ENCODE data around the gene PKD1. TPM values are rescaled to one million over a fixed set of nuclear protein-coding genes. Genes with fewer than 3 reads are reported as not detected.
"Not testable (repeated sequence)": the region's sequence is repeated elsewhere in the genome, so short reads cannot be mapped to it uniquely, and the experiment has no call there.

Gene PKD1
- total RNA-seq, 1 experiment from 2014 or later: 58.9 TPM

- Histone ChIP-seq H3K9me2 (replicated peaks; ENCODE audit: low read length) (no peaks in the 10 kb centered on the region), H4K20me1 (ENCODE audit: low read length) (no peaks in the 10 kb centered on the region), H3K4me1 (ENCODE audit: insufficient read depth, low read length) (no peaks in the 10 kb centered on the region), H3K9ac (ENCODE audit: low read length) (no peak overlapping the region), H3K9me3 (ENCODE audit: low read length) (no peaks in the 10 kb centered on the region), H3K27me3 (ENCODE audit: low read length) (no peaks in the 10 kb centered on the region), H2AFZ (ENCODE audit: low read length) (no peak overlapping the region), H3K36me3 (ENCODE audit: low read depth, low read length) (no peaks in the 10 kb centered on the region), H3K27ac (ENCODE audit: low read length) (no peak overlapping the region), H3F3A (ENCODE audit: low read length, unreplicated experiment) (no peaks in the 10 kb centered on the region), H3K4me3 (ENCODE audit: low read length) (no peak overlapping the region), H3K79me2 (ENCODE audit: low read length) (no peaks in the 10 kb centered on the region), H3K4me2 (ENCODE audit: low read length) (no peak overlapping the region)
- no TSS peak for BruUV-seq (replicated peaks)
- CTCF ChIA-PET: no interaction called here
- intact Hi-C loops (cut with micrococcal nuclease): no loop called here
- ATAC-seq (no peak), DNase-seq (no peak)
- POLR2A ChIA-PET (ENCODE audit: unreplicated experiment): no interaction called here
- TF ChIP-seq EZH2phosphoT487 (IDR thresholded peaks at IDR 0.05; ENCODE audit: borderline replicate concordance, low read length) (no peak), EZH2 (IDR thresholded peaks at IDR 0.05; ENCODE audit: low read length, unreplicated experiment) (no peak), CTCF (conservative IDR thresholded peaks at IDR 0.05; ENCODE audit: low read depth, low read length) (no peak)
These were observed 33.2 kb downstream of the PKD1 start for GRCh38 chr16:2102471-2102870.

GRCh38 chr16:2101581-2101980 lies 34.1 kb downstream of the PKD1 start:
- H4K20me1 ChIP-seq (ENCODE audit: low read length); intact Hi-C loops (cut with micrococcal nuclease); ATAC-seq; H2AFZ ChIP-seq (ENCODE audit: low read length); H3K9me2 ChIP-seq (replicated peaks; ENCODE audit: low read length); H3K36me3 ChIP-seq (ENCODE audit: low read depth, low read length); H3K9ac ChIP-seq (ENCODE audit: low read length); CTCF ChIA-PET; DNase-seq; H3K27ac ChIP-seq (ENCODE audit: low read length); H3K27me3 ChIP-seq (ENCODE audit: low read length); H3K4me2 ChIP-seq (ENCODE audit: low read length); H3K79me2 ChIP-seq (ENCODE audit: low read length); BruUV-seq (replicated peaks); H3K4me1 ChIP-seq (ENCODE audit: insufficient read depth, low read length); H3K9me3 ChIP-seq (ENCODE audit: low read length); H3F3A ChIP-seq (ENCODE audit: low read length, unreplicated experiment); POLR2A ChIA-PET (ENCODE audit: unreplicated experiment); H3K4me3 ChIP-seq (ENCODE audit: low read length): not testable (repeated sequence)

GRCh38 chr16:2097689-2098088 lies 38.0 kb downstream of the PKD1 start:
- H3K27ac ChIP-seq (ENCODE audit: low read length); H3K79me2 ChIP-seq (ENCODE audit: low read length); BruUV-seq (replicated peaks); intact Hi-C loops (cut with micrococcal nuclease); H3K9ac ChIP-seq (ENCODE audit: low read length); CTCF ChIA-PET; H3K4me3 ChIP-seq (ENCODE audit: low read length); H3K9me3 ChIP-seq (ENCODE audit: low read length); H3K27me3 ChIP-seq (ENCODE audit: low read length); H4K20me1 ChIP-seq (ENCODE audit: low read length); H3F3A ChIP-seq (ENCODE audit: low read length, unreplicated experiment); DNase-seq; POLR2A ChIA-PET (ENCODE audit: unreplicated experiment); H3K4me2 ChIP-seq (ENCODE audit: low read length); H3K9me2 ChIP-seq (replicated peaks; ENCODE audit: low read length); H3K36me3 ChIP-seq (ENCODE audit: low read depth, low read length); H3K4me1 ChIP-seq (ENCODE audit: insufficient read depth, low read length); ATAC-seq; H2AFZ ChIP-seq (ENCODE audit: low read length): not testable (repeated sequence)

GRCh38 chr16:2096853-2097595 lies 38.7 kb downstream of the PKD1 start:
- DNase-seq (no peak), ATAC-seq (no peak)
- H3K4me3 ChIP-seq (ENCODE audit: low read length): no peak overlapping the region
- H3K9me3 ChIP-seq (ENCODE audit: low read length): no peaks in the 10 kb centered on the region
- H3K27ac ChIP-seq (ENCODE audit: low read length): no peak overlapping the region
- H3K27me3 ChIP-seq (ENCODE audit: low read length): no peaks in the 10 kb centered on the region
- H3K4me2 ChIP-seq (ENCODE audit: low read length): no peak overlapping the region
- no peaks in the 10 kb centered on the region for H3K4me1 ChIP-seq (ENCODE audit: insufficient read depth, low read length)
- ChIA-PET POLR2A (ENCODE audit: unreplicated experiment) (no interaction called here), CTCF (no interaction called here)
- H3K79me2 ChIP-seq (ENCODE audit: low read length): no peaks in the 10 kb centered on the region
- TF ChIP-seq EZH2 (IDR thresholded peaks at IDR 0.05; ENCODE audit: low read length, unreplicated experiment): no peak
- TF ChIP-seq EZH2phosphoT487 (IDR thresholded peaks at IDR 0.05; ENCODE audit: borderline replicate concordance, low read length): no peak
- TF ChIP-seq CTCF (conservative IDR thresholded peaks at IDR 0.05; ENCODE audit: low read depth, low read length): no peak
- no peak overlapping the region for H2AFZ ChIP-seq (ENCODE audit: low read length)
- no TSS peak for BruUV-seq (replicated peaks)
- H3K36me3 ChIP-seq (ENCODE audit: low read depth, low read length): no peaks in the 10 kb centered on the region
- H4K20me1 ChIP-seq (ENCODE audit: low read length): no peaks in the 10 kb centered on the region
- intact Hi-C loops (cut with micrococcal nuclease): no loop called here
- no peaks in the 10 kb centered on the region for H3K9me2 ChIP-seq (replicated peaks; ENCODE audit: low read length)
- no peaks in the 10 kb centered on the region for H3F3A ChIP-seq (ENCODE audit: low read length, unreplicated experiment)
- H3K9ac ChIP-seq (ENCODE audit: low read length): no peak overlapping the region
